Esophagus (tissue), 2 donors: ENCODE data around the gene TLK2. TPM values are rescaled to one million over a fixed set of nuclear protein-coding genes. Genes with fewer than 3 reads are reported as not detected.

Experiments
- H3K27ac ChIP-seq, 2 donors: one replicate each; pipeline ENCODE4 v1.5.1; 2013; ENCODE audit warnings: low read depth in 2 of 2, mild to moderate bottlenecking in 2 of 2, inconsistent platforms in 1 of 2, low read length in 1 of 2, moderate library complexity in 1 of 2
- H3K27me3 ChIP-seq, 2 donors: one replicate each; pipeline ENCODE4 v1.6.1; 2013; ENCODE audit warnings: low read length in 2 of 2, control low read depth in 1 of 2, mild to moderate bottlenecking in 1 of 2; ENCODE audit not compliant: insufficient read depth in 2 of 2, control insufficient read depth in 1 of 2
- H3K36me3 ChIP-seq, 2 donors: one replicate each; pipeline ENCODE4 v1.6.1; 2013; ENCODE audit warnings: low read length in 1 of 2; ENCODE audit not compliant: control insufficient read depth in 2 of 2, insufficient read depth in 2 of 2
- H3K4me1 ChIP-seq, 2 donors: one replicate each; pipeline ENCODE4 v1.6.1; 2013; ENCODE audit warnings: low read length in 1 of 2; ENCODE audit not compliant: control insufficient read depth in 2 of 2, insufficient read depth in 2 of 2
- H3K4me3 ChIP-seq, 2 donors: one replicate each; pipeline ENCODE4 v1.5.1; 2013; ENCODE audit warnings: low read length in 2 of 2, mild to moderate bottlenecking in 2 of 2, low read depth in 1 of 2, moderate library complexity in 1 of 2
- H3K9me3 ChIP-seq, 2 donors: one replicate each; pipeline ENCODE4 v1.6.1; 2013; ENCODE audit warnings: mild to moderate bottlenecking in 2 of 2, low read depth in 1 of 2, low read length in 1 of 2, moderate library complexity in 1 of 2; ENCODE audit not compliant: control insufficient read depth in 2 of 2, insufficient read depth in 1 of 2
- WGBS, 2 donors: extraction: QIAGEN DNeasy Blood & Tissue Kit; methylation state at CpG; one replicate each; pipeline ENCODE4 v1.1.7; 2013; 5-methylcytosine and 5-hydroxymethylcytosine counted together
- polyA plus RNA-seq, 2 donors: library from polyadenylated mRNA; stranded (reverse); fragments of 200-250 nt; gene quantifications; one replicate each; pipeline ENCODE4 v1.2.3, GENCODE V29; 2013
- donor health status: healthy with polysubstance abuse.
- donor health status: Bipolar disorder and iron deficiency.

The TLK2 gene
- polyA plus RNA-seq, 2 donors, result 7.1 to 13.0 TPM

DNA sequence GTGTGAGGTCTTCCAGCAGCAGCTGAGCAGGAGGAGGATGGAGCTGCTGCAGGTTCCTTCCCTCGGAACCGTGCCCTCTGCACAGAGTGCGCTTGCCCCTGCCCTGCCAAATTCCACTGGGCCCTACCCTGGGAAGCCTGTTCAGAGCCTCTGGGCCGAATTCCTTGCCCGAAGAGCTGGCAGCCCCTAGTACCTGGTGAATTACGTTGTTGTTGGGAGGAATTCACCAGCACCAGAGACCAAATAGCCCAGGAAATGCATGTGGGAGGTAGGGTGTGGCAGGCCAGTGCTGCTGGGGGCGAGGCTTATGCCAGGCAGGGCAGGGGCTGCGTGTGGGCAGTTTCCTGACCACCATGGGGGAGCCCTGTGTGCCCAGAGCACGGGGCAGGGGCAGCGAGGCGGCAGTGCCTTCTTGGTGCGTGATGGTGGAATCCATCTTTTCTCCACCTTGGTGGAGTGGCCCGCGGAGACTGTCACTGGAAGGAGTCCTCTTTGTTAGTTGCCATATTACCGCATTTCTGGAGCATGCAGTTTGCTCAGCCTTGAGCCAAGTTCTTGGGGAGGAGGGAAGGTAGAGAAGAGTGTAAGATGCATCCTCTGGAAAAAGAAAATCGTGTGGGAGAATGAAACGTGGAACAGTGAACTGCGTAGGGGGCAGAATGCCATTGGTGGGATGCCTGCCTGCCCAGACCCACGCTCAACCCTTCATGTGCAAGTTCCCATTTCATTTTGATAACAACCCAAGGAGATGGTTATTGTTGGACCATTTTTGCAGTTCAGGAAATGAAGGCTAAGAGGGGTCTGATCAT is 151.1 kb downstream of the TLK2 start:
- peaks cover 3 to 18% of the 10 kb centered on the region in 2 donors for H3K4me1 ChIP-seq
- WGBS, 2 donors, result 52 to 62% methylated on average over 19 of the region's 19 CpGs
- peak overlapping the region; percentile 37 to 44 for H3K27ac ChIP-seq
- no peaks in the 10 kb centered on the region for H3K9me3 ChIP-seq
- H3K27me3 ChIP-seq, result no peaks in the 10 kb centered on the region
- H3K36me3 ChIP-seq, result no peaks in the 10 kb centered on the region
- peak overlapping the region in 1 of 2 donors; percentile 31 for H3K4me3 ChIP-seq

GRCh38 chr17:62630365-62631085 is 151.9 kb downstream of the TLK2 start:
- Histone ChIP-seq H3K4me1 (peaks cover 3 to 18% of the 10 kb centered on the region in 2 donors), H3K9me3 (no peaks in the 10 kb centered on the region)

DNA sequence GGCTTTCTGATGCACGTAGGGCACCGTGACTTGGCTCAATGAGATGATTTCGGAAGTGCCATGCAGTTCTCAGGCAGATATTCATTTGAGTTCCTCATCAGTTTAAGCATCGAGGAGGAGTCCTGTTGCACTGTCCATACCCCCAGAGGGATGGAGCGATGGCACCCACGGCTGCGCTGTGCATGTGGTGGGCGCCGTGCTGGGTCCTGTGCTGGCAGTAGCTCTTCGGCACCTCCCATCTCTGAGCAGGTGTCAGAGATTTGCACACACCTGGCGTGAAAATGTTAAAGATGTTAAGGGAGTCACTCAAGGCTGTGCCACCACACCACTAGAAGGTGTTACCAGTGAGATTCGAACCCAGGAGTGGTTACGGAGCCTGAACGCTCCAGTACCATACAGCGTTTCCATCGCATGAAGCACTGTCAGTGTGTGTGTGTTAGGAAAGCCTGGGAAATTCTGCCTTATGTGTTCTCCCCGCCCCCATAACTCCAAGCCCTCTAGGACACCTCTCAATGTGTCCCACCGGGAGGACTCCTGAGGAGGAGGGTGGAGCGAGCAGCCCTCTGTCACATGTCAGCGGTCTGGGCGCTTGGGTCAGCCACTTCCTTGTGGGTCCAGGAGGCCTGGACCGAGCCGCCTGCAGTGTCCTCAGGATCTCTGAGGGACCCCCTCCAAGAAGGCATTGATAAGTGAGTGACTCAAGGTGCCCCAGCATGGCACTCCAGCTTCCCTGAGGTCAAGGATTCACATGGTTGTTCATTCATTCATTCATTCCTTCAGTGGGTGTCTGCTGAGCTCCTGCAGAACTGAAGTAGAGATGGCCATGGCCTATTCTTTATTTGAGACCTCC is 152.7 kb downstream of the TLK2 start:
- Histone ChIP-seq H3K36me3 (no peaks in the 10 kb centered on the region), H3K9me3 (no peaks in the 10 kb centered on the region), H3K4me1 (peaks cover 3 to 18% of the 10 kb centered on the region in 2 donors), H3K27ac (no peak overlapping the region), H3K27me3 (no peaks in the 10 kb centered on the region), H3K4me3 (no peak overlapping the region)
- WGBS, 2 donors, result 85 to 89% methylated on average over 23 of the region's 23 CpGs

More at GRCh38 chr17:62630365-62631085, 151.9 kb downstream of the TLK2 start:
- Histone ChIP-seq H3K27ac (no peak overlapping the region), H3K4me3 (no peak overlapping the region), H3K36me3 (no peaks in the 10 kb centered on the region), H3K27me3 (no peaks in the 10 kb centered on the region)
- 56 to 65% methylated on average over 12 of the region's 12 CpGs for WGBS, 2 donors

DNA sequence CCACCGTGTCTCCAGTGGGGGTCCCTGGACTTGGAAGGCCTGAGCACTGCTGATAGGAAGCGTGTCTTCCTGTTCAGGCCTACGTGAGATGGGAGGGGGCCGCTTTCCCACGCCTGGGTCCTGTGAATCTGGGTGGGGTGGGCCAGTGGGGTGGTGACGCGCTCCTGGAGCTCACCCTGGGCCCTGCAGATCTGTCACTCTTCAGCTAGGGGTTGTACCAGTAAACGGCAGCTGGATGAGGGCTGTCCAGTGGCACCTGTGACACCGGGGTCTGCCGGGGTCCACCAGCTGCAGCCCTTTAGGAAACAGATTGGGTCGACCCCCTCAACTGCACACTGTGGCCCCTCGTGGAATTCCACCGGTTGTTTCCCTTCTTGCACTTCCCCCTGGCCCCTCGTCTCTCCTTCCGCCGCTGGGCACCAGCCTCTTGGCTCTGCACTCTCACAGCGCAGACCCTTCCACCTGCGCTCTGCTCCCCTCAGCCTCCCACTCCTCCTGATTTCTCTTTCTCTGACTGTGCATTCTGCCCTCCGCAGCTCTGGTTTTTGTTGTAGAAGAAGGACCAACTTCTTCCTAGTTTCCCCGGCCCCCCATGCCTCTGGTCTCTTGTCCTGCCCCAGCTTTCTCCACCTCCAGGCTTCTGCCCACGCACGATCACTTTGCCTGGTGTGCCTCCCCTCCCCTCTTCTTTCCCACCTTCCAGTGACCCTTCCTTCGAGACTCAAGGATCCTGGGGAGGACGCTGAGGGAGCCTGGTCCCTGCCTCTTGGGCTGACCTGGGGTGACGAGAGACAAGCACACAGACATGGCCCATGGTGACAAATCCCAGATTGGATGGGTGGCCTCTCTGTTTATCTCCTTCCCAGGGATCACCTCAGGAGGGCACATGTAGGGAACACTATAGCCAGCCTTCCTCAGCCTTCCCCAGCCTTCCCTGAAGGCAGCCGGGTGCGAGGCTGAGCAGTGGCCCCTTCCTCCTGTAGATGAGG is 153.6 kb downstream of the TLK2 start:
- no peaks in the 10 kb centered on the region for H3K9me3 ChIP-seq
- H3K27ac ChIP-seq, result no peak overlapping the region
- WGBS, 2 donors, result 68 to 79% methylated on average over 27 of the region's 27 CpGs
- peaks cover 0 to 12% of the 10 kb centered on the region in 2 donors for H3K4me1 ChIP-seq
- H3K36me3 ChIP-seq, result no peaks in the 10 kb centered on the region
- H3K4me3 ChIP-seq, result no peak overlapping the region
- no peaks in the 10 kb centered on the region for H3K27me3 ChIP-seq

- Histone ChIP-seq H3K27ac (no peak overlapping the region), H3K9me3 (no peaks in the 10 kb centered on the region), H3K4me3 (no peak overlapping the region), H3K36me3 (no peaks in the 10 kb centered on the region), H3K27me3 (no peaks in the 10 kb centered on the region), H3K4me1 (no peaks in the 10 kb centered on the region)
- 71 to 81% methylated on average over 9 of the region's 9 CpGs for WGBS, 2 donors
Measured at GRCh38 chr17:62637809-62638208, 159.2 kb downstream of the TLK2 start.

GRCh38 chr17:62641153-62641552 is 162.5 kb downstream of the TLK2 start:
- no peaks in the 10 kb centered on the region for H3K27me3 ChIP-seq
- H3K4me3 ChIP-seq, result no peak overlapping the region
- no peaks in the 10 kb centered on the region for H3K36me3 ChIP-seq
- H3K9me3 ChIP-seq, result no peaks in the 10 kb centered on the region
- H3K27ac ChIP-seq, result no peak overlapping the region
- WGBS, 2 donors, result 77 to 87% methylated on average over 10 of the region's 10 CpGs
- H3K4me1 ChIP-seq, result no peaks in the 10 kb centered on the region

DNA sequence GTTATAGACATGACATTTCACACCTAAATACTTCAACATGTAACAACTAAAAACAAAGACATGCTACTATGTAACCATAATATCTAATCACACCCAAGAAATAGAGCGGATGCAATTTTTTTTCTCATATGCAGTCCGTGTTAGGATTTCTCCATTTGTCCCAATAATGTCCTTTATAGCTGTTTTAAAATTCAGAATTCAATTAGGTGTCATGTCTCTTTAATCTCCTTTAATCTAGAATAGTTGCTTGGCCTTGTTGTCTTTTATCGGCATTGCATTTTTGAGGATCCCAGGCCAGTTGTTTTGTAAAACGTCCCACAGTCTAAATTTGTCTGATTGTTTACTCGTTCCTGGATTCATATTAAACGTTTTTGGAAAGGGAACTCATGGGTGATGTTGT is 163.3 kb downstream of the TLK2 start:
- Histone ChIP-seq H3K27ac (no peak overlapping the region), H3K36me3 (no peaks in the 10 kb centered on the region), H3K4me1 (no peaks in the 10 kb centered on the region), H3K27me3 (no peaks in the 10 kb centered on the region), H3K4me3 (no peak overlapping the region), H3K9me3 (no peaks in the 10 kb centered on the region)
- 68 to 75% methylated on average over 6 of the region's 6 CpGs for WGBS, 2 donors

- Histone ChIP-seq H3K4me1 (no peaks in the 10 kb centered on the region), H3K9me3 (no peaks in the 10 kb centered on the region)
- WGBS, 2 donors, result 78% methylated on average over 6 of the region's 6 CpGs
Measured at GRCh38 chr17:62643496-62643895, 164.9 kb downstream of the TLK2 start.

More at GRCh38 chr17:62643496-62643895, 164.9 kb downstream of the TLK2 start:
- no peak overlapping the region for H3K4me3 ChIP-seq
- no peaks in the 10 kb centered on the region for H3K36me3 ChIP-seq
- no peaks in the 10 kb centered on the region for H3K27me3 ChIP-seq
- H3K27ac ChIP-seq, result no peak overlapping the region
